Omental fat pad (tissue), 4 donors: ENCODE results near the gene PRAMEF33. TPM values are rescaled to one million over a fixed set of nuclear protein-coding genes. Genes with fewer than 3 reads are reported as not detected.
A peak's percentile ranks its signal among the peaks of the same experiment; 100 is the strongest.
"Not testable (repeated sequence)": the region's sequence is repeated elsewhere in the genome, so short reads cannot be mapped to it uniquely, and the experiment has no call there.

Experiments used
- ATAC-seq: fragments of 150-250 bp; one replicate; pipeline ENCODE4 v1.9.1; 2016; ENCODE audit warnings: mild to moderate bottlenecking, moderate library complexity; ENCODE audit not compliant: low FRiP score
- DNase-seq: peaks from one replicate; pipeline ENCODE4 v3.0.0-alpha.2; 2019; ENCODE audit warnings: low spot score
- CTCF ChIP-seq, 3 donors: fragments of 450-650 bp; IDR thresholded peaks; one replicate each; pipeline ENCODE4 v1.5.1; 2016 to 2017; ENCODE audit warnings: antibody characterized with exemption in 3 of 3, mild to moderate bottlenecking in 3 of 3, moderate library complexity in 2 of 3
- small RNA-seq: library from RNA; depleted of rRNA; stranded (forward); fragments of <200 nt; gene quantifications from one replicate; pipeline ENCODE3, GENCODE V24; 2016
- total RNA-seq, 4 donors: library from RNA; depleted of rRNA; stranded (reverse); fragments of >200 nt; gene quantifications; one replicate each; pipeline ENCODE4 v1.1.0, GENCODE V29; 2016

PRAMEF33 gene
- total RNA-seq, 4 donors from 2014 or later = not detected

DNA sequence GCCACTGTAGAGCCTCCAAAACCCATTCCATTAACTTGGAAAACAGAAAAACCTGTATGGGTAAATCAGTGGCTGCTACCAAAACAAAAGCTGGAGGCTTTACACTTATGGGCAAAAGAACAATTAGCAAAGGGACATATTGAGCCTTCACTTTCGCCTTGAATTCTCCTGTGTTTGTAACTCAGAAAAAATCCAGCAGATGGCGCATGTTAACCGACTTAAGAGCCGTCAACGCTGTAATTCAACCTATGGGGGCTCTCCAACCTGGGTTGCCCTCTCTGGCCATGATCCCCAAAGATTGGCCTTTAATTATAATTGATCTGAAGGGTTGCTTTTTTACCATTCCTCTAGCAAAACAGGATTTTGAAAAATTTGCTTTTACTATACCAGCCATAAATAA lies 53.4 kb downstream of the PRAMEF33 start:
- not testable (repeated sequence) for ATAC-seq, DNase-seq
- peak in 1 of 3 donors; percentile 62 for TF ChIP-seq CTCF (IDR thresholded peaks at IDR 0.05)

Small RNA genes within 50 kb of the gene (small RNA-seq; reads per million reads assigned to genes)
- gene RNU6-771P = not detected

Other genes with a start within 250 kb of the PRAMEF33 start
- not detected for gene PRAMEF27, start 247.0 kb upstream of the PRAMEF33 start, total RNA-seq
- not detected for gene HNRNPCL3, start 242.8 kb upstream of the PRAMEF33 start, total RNA-seq
- not detected for gene PRAMEF25, start 232.8 kb upstream of the PRAMEF33 start, total RNA-seq
- not detected for gene HNRNPCL2, start 186.7 kb upstream of the PRAMEF33 start, total RNA-seq
- gene PRAMEF26, start 147.5 kb upstream of the PRAMEF33 start, total RNA-seq = not detected
- gene HNRNPCL4, start 137.9 kb upstream of the PRAMEF33 start, total RNA-seq = not detected
- gene PRAMEF9, start 131.7 kb upstream of the PRAMEF33 start, total RNA-seq = not detected
- gene PRAMEF13, start 102.1 kb upstream of the PRAMEF33 start, total RNA-seq = not detected
- gene PRAMEF18, start 77.4 kb upstream of the PRAMEF33 start, total RNA-seq = not detected
- gene PRAMEF5, start 49.3 kb upstream of the PRAMEF33 start, total RNA-seq = not detected
- not detected for gene PRAMEF8, start 18.4 kb upstream of the PRAMEF33 start, total RNA-seq
- gene PRAMEF15, start 12.0 kb downstream of the PRAMEF33 start, total RNA-seq = not detected
- gene PRAMEF14, start 43.6 kb downstream of the PRAMEF33 start, total RNA-seq = not detected
- gene PRAMEF19, start 68.4 kb downstream of the PRAMEF33 start, total RNA-seq = not detected
- gene PRAMEF17, start 86.1 kb downstream of the PRAMEF33 start, total RNA-seq = not detected
- gene PRAMEF20, start 106.9 kb downstream of the PRAMEF33 start, total RNA-seq = not detected
- gene LRRC38, start 210.5 kb downstream of the PRAMEF33 start, total RNA-seq = under 1 TPM in 2 of 4 donors, not detected in 2; 0.48 to 0.56 TPM